NCI-H2081 (cell line): ENCODE measurements around the gene SAMM50.

Experiments
- DNase-seq, 2 experiments: peaks; one replicate each; lab custom pipeline; 2025; lab: John Stamatoyannopoulos, UW

SAMM50 gene

GRCh38 chr22:43945632-43946383 lies 9.4 kb upstream of the SAMM50 start:
- DNase-seq = peak in 1 of 2 experiments; percentile 15

GRCh38 chr22:43946384-43946667 lies 8.9 kb upstream of the SAMM50 start:
- no peak for DNase-seq

- no peak for DNase-seq
These were observed 6.3 kb upstream of the SAMM50 start for GRCh38 chr22:43948836-43949406.

GRCh38 chr22:43951391-43951790 lies 3.9 kb upstream of the SAMM50 start:
- no peak for DNase-seq

GRCh38 chr22:43951966-43952365 lies 3.3 kb upstream of the SAMM50 start:
- DNase-seq = no peak

DNA sequence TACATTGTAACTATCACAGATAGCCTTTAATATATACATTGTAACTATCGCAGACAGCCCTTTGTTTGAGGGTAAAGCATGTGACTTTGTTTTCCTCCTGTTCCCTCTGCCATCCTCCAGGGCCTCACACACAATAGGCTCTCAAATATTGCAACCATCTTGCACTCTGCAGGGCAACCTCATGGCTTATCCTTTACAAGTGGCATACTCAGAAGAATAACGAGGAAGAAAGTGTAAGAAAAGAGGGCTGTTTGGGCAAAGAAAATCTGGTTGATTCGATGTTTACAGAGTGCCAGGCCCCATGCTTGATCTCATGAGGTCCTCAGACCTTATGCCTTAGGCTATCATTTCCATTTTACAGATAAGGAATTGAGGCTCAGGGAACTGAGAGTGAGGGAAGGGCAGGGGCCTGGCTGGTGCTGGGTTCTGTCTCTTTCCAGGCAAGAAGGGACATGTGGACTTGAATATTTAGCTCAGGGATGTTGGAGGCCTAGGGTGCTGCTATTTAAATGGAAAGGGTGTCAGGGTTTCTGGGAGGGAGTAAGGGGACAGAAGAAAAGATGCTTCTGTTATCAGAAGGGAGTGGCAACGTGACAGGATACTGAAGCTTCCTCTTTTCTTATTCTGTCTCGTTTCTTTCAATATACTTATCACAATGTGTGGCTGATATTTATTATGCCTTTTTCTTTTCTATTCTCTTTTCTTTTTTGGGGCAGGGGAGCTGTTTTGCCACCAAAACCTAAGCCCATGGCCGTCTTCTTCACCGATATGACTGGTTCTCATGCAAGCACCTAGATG lies 1.1 kb upstream of the SAMM50 start:
- DNase-seq = no peak

- DNase-seq = peak in 1 of 2 experiments; percentile 2
These were observed 891 bp downstream of the SAMM50 start for GRCh38 chr22:43955883-43956782.

GRCh38 chr22:43956805-43957463 lies 1.7 kb downstream of the SAMM50 start:
- DNase-seq = peak in 1 of 2 experiments; percentile 14

GRCh38 chr22:43957871-43958270 lies 2.6 kb downstream of the SAMM50 start:
- no peak for DNase-seq

DNA sequence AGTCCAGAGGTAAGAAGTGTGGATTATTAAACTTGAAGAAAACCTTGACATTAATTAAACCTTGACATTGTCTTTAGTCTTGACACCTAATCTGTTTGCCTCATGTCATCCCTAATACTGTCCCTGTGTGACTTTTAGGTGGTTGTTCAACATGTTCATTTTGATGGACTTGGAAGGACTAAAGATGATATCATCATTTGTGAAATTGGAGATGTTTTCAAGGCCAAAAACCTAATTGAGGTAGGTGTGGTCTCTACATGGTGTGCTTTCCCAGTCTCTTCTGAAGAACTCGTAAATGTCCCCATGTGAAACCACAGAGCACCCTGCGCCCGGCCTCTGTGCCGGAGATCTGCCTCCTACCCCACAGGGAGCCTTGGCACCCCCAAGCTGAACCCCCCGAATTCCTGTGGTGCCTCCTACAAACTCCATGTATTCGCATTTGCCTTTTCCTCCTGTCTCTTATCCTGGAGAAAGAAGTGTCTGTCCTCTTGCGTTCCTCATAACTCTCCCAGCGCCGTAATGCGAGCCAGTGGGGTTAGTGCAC lies 9.1 kb downstream of the SAMM50 start:
- no peak for DNase-seq

GRCh38 chr22:43967069-43967468 lies 11.8 kb downstream of the SAMM50 start:
- no peak for DNase-seq

DNA sequence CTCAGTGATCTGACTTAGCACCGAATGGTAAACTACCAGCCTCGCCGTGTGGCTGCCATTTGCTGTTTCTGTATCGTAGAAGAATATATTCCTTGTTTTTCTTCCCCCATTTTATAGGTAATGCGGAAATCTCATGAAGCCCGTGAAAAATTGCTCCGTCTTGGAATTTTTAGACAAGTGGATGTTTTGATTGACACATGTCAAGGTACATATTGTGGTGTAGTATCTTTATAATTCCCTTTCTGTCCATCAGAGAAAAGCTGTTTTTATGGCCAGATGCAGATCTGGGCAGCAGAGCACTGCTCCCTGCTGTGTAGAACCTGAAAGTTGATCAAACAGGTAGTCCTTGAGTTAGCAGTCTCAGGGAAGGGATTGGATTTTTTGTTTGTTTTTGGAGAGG lies 13.4 kb downstream of the SAMM50 start:
- no peak for DNase-seq

- DNase-seq = no peak
These were observed 14.0 kb downstream of the SAMM50 start for GRCh38 chr22:43969021-43969878.

DNA sequence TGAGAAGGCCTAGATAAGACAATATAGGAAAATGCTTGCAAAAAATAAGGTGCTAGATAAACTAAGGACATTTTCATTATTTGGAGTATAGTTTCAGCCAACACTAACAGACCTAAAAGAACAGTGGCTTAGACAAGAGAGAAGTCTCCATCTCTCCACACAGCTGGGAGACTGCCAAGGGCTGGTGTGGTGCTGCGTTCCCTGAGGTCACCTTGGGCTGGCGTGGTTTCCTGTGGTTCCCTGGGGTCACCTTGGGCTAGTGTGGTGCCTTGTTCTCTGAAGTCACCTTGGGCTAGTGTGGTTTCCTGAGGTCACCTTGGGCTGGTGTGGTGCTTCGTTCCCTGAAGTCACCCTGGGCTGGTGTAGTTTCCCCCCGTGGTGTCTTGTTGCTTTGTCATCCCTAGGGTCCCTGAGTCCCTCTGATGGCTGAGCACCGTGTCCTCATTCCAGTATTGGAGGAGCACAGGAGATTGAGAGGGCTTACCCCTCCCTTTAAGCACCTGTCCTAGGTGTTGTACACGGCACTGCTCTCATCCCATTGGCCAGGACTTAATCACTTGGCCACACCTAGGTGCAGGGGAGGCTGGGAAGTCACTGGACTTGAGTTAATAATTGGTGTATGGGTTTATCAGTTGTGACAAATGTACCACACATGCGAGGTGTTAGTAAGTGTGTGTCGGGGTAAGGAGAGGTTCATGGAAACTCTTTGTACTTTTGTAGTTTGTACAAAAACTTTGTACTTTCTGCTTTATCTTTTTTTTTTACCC lies 14.9 kb downstream of the SAMM50 start:
- DNase-seq = no peak

DNA sequence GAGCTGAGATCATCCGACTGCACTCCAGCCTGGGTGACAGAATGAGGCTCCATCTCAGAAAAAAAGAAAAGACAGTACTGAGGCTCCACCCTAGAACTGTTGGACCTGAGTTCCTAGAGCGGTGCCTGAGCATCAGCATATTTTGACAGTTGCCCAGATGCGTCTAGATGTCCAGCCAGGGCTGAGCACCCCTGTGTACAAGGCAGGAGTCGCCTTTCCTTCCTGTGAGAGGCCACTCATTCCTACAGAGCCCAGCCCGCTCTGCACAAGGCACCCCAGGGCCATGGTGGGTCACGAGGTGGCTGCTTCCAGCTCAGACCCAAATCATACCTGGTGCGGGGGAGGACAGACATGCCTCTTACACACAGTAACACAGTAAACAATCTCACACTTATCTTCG lies 15.9 kb downstream of the SAMM50 start:
- DNase-seq = no peak

- DNase-seq = no peak
These were observed 17.8 kb downstream of the SAMM50 start for GRCh38 chr22:43972931-43973462.

- no peak for DNase-seq
These were observed 18.8 kb downstream of the SAMM50 start for GRCh38 chr22:43974028-43974545.

DNA sequence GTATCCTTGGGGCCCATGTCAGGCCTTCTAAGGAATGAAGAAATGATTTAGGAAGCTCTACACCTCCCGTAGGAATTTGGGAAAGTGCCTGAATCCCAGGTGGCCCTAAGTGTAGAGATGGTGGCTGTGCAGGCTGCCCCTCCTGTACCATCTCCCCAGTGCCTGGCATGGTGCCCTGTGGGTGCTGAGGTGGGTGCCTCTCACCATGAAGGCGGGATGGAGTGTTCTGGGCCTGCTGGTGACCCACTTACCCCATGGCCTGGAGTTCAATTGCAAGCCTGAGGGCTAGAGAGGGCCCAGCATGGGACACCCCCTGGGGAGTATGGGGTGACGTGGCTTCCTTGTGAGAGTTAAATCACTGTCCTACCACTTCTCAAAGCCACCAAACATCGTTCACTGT lies 19.8 kb downstream of the SAMM50 start:
- DNase-seq = no peak
